ENCODE data around the gene ATP2C2.

DNA sequence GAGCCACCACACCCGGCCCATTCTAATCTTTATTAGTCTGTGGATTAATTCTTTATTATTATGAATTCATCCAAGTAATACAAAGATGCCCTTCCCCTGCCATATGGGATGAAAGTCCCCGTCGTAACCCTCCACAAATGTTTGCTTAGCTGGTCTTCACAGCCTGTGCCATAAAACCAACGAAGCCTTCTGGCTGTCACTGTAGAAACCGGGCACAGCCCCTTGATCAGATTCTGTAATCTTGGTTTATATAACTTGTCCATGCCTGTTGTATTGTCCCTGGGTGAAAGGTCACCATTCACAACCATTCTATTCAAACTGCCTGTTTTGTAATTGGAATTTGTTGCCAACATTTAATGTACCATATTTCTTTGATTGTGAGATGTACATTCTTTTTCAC is 66.5 kb downstream of the ATP2C2 start:
- TF ChIP-seq, protein P1, sequence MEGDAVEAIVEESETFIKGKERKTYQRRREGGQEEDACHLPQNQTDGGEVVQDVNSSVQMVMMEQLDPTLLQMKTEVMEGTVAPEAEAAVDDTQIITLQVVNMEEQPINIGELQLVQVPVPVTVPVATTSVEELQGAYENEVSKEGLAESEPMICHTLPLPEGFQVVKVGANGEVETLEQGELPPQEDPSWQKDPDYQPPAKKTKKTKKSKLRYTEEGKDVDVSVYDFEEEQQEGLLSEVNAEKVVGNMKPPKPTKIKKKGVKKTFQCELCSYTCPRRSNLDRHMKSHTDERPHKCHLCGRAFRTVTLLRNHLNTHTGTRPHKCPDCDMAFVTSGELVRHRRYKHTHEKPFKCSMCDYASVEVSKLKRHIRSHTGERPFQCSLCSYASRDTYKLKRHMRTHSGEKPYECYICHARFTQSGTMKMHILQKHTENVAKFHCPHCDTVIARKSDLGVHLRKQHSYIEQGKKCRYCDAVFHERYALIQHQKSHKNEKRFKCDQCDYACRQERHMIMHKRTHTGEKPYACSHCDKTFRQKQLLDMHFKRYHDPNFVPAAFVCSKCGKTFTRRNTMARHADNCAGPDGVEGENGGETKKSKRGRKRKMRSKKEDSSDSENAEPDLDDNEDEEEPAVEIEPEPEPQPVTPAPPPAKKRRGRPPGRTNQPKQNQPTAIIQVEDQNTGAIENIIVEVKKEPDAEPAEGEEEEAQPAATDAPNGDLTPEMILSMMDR (IDR thresholded peaks at IDR 0.05) = no peak
- TF ChIP-seq EZH2 (IDR thresholded peaks at IDR 0.05) = no peak

All from neural progenitor cell (in vitro differentiated cells).